Activated CD8-positive, alpha-beta memory T cell treated with anti-CD3 and anti-CD28 coated beads, Interleukin-2, amount 50 U/mL, for 48 hours (primary cell): ENCODE results near the gene HTATSF1.

Experiments
- DNase-seq: peaks from one replicate; pipeline ENCODE4 v3.0.0-alpha.2; 2020

Gene HTATSF1

GRCh38 chrX:136496764-136497555 lies 432 bp upstream of the HTATSF1 start:
- peak; percentile 87 for DNase-seq

- no peak for DNase-seq
Observed at GRCh38 chrX:136519069-136519468, 21.7 kb downstream of the HTATSF1 start.

- no peak for DNase-seq
Observed at GRCh38 chrX:136523770-136524169, 26.4 kb downstream of the HTATSF1 start.

- no peak for DNase-seq
Observed at GRCh38 chrX:136525738-136526606, 28.6 kb downstream of the HTATSF1 start.

GRCh38 chrX:136528645-136529315 lies 31.4 kb downstream of the HTATSF1 start:
- DNase-seq = no peak

- no peak for DNase-seq
Observed at GRCh38 chrX:136529795-136530194, 32.4 kb downstream of the HTATSF1 start.

- DNase-seq = no peak
Observed at GRCh38 chrX:136531951-136532350, 34.6 kb downstream of the HTATSF1 start, which contains the start of gene VGLL1. Gene VGLL1 (plus strand): TSS chrX:136532215. CDS start chrX:136536021, 3,806 bp downstream.

- no peak for DNase-seq
Observed at GRCh38 chrX:136534131-136534530, 36.7 kb downstream of the HTATSF1 start.

GRCh38 chrX:136538811-136539210 lies 41.4 kb downstream of the HTATSF1 start:
- no peak for DNase-seq

- DNase-seq = no peak
Observed at GRCh38 chrX:136540226-136540625, 42.8 kb downstream of the HTATSF1 start.

- DNase-seq = no peak
Observed at GRCh38 chrX:136541294-136541693, 43.9 kb downstream of the HTATSF1 start.

GRCh38 chrX:136542281-136542680 lies 44.9 kb downstream of the HTATSF1 start:
- DNase-seq = no peak

GRCh38 chrX:136546371-136546781 lies 49.0 kb downstream of the HTATSF1 start:
- no peak for DNase-seq

GRCh38 chrX:136549226-136549625 lies 51.8 kb downstream of the HTATSF1 start:
- DNase-seq = no peak

- no peak for DNase-seq
Observed at GRCh38 chrX:136551410-136551809, 54.0 kb downstream of the HTATSF1 start.

- DNase-seq = no peak
Observed at GRCh38 chrX:136555694-136556093, 58.3 kb downstream of the HTATSF1 start.
